NK-92 (cell line): ENCODE results near the gene NTSR1.
"Not testable (repeated sequence)": the region's sequence is repeated elsewhere in the genome, so short reads cannot be mapped to it uniquely, and the experiment has no call there.

ENCODE experiments used
- DNase-seq: peaks from one replicate; lab custom pipeline; 2025; ENCODE audit not compliant: unreplicated experiment; lab: John Stamatoyannopoulos, UW

Gene NTSR1

DNA sequence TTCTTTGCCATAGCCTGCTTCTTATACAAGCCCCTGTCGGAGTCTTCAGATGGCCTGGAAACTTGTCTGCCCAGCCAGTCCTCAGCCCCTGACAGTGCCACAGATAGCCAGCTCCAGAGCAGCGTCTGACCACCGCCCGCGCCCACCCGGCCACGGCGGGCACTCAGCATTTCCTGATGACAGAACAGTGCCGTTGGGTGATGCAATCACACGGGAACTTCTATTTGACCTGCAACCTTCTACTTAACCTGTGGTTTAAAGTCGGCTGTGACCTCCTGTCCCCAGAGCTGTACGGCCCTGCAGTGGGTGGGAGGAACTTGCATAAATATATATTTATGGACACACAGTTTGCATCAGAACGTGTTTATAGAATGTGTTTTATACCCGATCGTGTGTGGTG lies 36.9 kb upstream of the NTSR1 start:
- no peak for DNase-seq

GRCh38 chr20:62674370-62674769 lies 34.3 kb upstream of the NTSR1 start:
- no peak for DNase-seq

GRCh38 chr20:62675156-62675876 lies 33.3 kb upstream of the NTSR1 start:
- no peak for DNase-seq

GRCh38 chr20:62675877-62676260 lies 32.8 kb upstream of the NTSR1 start:
- DNase-seq: no peak

- DNase-seq: no peak
These were observed 31.7 kb upstream of the NTSR1 start for GRCh38 chr20:62676976-62677375.

- DNase-seq: no peak
These were observed 31.0 kb upstream of the NTSR1 start for GRCh38 chr20:62677678-62678077.

GRCh38 chr20:62678553-62678952 lies 30.1 kb upstream of the NTSR1 start:
- DNase-seq: no peak

GRCh38 chr20:62679978-62680589 lies 28.6 kb upstream of the NTSR1 start:
- no peak for DNase-seq

DNA sequence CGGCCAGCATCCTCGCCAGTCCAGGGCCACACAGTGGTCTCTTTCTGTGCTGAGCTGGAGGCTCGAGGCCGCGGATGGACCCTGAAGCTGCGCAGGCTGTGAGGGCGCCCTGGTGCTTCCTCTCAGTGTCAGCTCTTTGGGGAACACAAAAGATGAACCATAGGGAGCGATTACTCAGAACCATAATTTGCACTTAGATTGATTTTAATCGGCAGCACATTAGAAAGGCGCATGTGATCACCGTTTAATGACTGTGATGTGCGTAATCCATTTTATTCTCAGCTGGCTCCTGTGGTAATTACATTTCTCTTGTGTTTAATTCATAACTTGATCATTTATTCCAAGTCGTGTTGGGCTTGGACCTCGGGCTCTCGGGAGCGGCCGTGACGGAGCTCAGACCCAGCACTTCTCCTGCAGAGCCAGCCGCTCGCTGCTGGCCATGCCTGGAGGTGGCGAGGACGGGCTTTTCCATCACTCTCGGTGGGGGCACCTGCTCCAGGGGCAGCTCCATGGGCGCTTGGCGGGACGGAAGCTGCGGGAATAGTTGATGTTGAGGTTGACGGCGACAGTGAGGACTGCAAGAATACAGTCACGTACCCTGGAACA lies 25.6 kb upstream of the NTSR1 start:
- no peak for DNase-seq

- DNase-seq: not testable (repeated sequence)
These were observed 24.8 kb upstream of the NTSR1 start for GRCh38 chr20:62683660-62684322.

DNA sequence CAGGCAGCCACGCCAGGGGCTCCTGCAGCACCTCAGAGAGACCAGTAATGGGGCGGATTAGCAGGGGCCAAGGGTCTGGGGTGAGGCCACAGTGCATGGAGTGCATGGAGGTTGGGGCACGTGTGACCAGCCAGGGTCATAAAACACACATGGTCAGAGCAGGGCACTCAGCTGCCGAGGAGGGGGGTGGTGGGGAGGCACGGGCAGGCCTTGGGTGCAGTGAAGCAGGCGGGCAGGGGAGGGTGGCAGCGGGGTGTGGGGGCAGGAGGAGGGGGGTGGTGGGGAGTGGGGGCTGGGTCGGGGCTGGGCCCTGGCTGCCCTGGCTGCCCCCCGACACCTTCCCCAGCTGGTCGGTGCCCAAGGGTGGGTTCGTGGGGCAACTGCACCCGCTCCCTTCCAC lies 23.7 kb upstream of the NTSR1 start:
- no peak for DNase-seq

DNA sequence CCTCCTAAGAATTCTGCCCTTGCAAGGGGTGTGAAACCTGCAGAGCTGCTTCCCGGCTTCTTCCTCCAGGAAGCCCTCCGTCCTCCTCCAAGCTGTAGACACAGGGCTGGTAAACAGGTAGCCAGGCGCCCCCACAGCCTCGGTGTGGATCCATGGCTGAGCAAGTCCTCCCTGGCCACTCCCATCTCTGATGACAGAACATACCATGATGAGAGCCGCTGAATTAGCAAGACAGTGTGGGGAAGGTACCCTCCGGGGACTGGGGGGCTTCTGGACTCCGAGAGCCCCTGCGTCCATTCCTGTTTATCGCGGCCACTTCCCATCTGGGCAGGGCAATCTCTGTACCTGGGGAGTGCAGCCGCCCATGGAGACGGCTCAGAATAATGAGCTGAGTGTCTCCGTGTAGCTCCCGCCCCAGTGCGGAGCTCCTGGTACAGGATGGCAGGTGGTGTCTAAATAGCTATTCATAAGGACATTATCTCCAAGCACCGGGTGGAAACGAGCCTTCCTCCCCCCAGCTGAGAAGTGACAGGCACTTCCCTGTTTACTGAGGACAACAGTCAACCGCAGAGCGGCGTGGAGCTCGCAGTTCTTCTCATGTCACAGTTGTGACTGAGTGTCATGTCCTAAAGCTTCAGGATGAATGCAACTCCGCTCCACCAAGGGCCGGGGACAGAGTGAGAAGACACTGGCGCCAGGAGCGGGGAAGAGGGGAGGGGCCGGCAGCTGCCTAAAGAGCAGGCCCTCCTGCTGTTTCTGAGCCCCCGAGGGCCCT lies 22.7 kb upstream of the NTSR1 start:
- DNase-seq: no peak

DNA sequence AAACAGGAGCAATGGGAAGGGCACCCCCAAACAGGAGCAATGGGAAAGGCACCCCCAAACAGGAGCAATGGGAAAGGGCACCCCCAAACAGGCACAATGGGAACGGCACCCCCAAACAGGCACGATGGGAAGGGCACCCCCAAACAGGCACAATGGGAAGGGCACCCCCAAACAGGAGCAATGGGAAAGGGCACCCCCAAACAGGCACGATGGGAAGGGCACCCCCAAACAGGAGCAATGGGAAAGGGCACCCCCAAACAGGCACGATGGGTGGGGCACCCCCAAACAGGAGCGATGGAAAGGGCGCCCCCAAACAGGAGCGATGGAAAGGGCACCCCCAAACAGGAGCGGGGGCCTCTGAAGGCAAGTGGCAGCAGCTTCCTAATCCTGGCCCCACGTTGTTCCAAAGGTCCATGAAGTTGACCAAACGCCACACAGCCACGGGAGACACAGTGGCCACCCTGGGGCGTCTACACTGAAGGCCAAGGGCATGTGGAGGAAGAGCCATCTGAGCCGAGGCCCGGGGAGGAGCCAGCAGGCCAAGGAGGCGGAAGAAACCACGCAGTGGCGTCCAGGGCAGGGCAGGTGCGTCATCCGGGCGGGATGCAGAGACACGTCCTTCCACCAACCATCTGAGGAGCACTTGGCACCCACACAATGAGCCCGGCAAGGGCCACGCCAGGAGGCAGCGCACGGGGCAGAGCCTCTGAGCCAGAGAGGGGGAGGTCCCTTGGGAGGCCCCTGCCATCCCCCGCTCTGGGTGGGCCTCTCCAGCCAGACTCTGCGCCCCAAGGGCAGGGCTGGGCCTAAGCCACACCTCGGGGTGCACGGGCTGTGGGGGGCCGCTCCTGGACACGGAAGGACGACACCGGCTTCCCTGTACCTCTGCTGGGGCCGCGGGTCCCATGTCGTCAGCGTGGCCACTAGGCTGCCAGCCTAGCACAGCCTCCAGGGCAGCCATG lies 21.5 kb upstream of the NTSR1 start:
- DNase-seq: no peak

GRCh38 chr20:62688083-62688482 lies 20.6 kb upstream of the NTSR1 start:
- no peak for DNase-seq

- no peak for DNase-seq
These were observed 19.7 kb upstream of the NTSR1 start for GRCh38 chr20:62688855-62689460.

GRCh38 chr20:62689861-62690260 lies 18.8 kb upstream of the NTSR1 start:
- no peak for DNase-seq

GRCh38 chr20:62690261-62690820 lies 18.3 kb upstream of the NTSR1 start:
- DNase-seq: no peak

DNA sequence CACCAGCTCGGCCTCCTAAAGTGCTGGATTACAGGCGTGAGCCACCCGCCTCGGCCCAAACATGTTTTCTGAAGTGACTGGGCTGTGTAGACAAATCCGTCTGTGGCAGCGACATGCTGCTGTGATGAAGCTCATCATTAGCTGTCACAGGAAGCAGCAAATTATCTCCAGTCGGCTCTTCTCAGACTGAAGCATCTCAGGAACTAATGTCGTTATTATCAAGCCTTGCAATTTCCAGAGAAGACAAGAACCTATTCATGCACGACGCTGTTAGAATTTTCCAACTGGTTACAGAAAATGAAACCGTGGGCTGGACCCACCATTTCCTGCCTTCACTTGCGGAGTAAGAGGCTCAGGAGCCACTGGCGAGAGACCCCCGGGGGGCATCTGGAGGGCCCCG lies 17.1 kb upstream of the NTSR1 start:
- no peak for DNase-seq

DNA sequence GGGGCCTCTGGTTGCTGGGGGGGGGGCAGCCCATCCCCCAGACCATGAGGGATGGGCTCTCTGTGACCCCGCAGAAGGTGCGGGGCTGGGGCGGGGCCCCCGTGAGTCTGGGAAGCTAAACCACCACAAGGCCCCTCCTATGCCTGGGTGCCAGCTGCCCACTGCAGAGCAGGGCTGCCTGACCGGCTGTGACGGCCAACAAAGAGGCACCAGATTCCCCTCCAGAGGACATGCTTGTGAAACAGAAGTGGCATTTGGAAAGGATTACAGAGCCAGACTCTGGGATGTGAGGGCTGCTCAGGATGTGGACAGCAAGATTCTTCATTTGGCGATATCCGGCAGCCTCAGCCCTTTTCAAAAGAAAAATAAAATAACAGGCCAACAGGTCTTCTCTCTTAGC lies 16.5 kb upstream of the NTSR1 start:
- no peak for DNase-seq
